Activated effector memory CD4-positive, alpha-beta T cell treated with anti-CD3 and anti-CD28 coated beads, Interleukin-2, amount 50 U/mL, for 16 hours (primary cell): ENCODE results near the gene RAMP1.

Experiments used
- DNase-seq: peaks from one replicate; pipeline ENCODE4 v3.0.0-alpha.2; 2020

The RAMP1 gene

GRCh38 chr2:237877576-237878307, 18.3 kb downstream of the RAMP1 start:
- DNase-seq = peak; percentile 54

GRCh38 chr2:237878321-237879057, 19.1 kb downstream of the RAMP1 start:
- DNase-seq = peak; percentile 50

GRCh38 chr2:237879058-237879430, 19.6 kb downstream of the RAMP1 start:
- DNase-seq = peak; percentile 5

- peak; percentile 30 for DNase-seq
Measured at GRCh38 chr2:237879991-237880560, 20.7 kb downstream of the RAMP1 start.

- DNase-seq = peak; percentile 60
Measured at GRCh38 chr2:237882510-237883481, 23.4 kb downstream of the RAMP1 start.

GRCh38 chr2:237883951-237884446, 24.6 kb downstream of the RAMP1 start:
- peak; percentile 44 for DNase-seq

- DNase-seq = peak; percentile 50
Measured at GRCh38 chr2:237884681-237885080, 25.3 kb downstream of the RAMP1 start.

GRCh38 chr2:237885111-237885930, 25.9 kb downstream of the RAMP1 start:
- DNase-seq = peak; percentile 41

- DNase-seq = no peak
Measured at GRCh38 chr2:237885931-237886684, 26.7 kb downstream of the RAMP1 start.

DNA sequence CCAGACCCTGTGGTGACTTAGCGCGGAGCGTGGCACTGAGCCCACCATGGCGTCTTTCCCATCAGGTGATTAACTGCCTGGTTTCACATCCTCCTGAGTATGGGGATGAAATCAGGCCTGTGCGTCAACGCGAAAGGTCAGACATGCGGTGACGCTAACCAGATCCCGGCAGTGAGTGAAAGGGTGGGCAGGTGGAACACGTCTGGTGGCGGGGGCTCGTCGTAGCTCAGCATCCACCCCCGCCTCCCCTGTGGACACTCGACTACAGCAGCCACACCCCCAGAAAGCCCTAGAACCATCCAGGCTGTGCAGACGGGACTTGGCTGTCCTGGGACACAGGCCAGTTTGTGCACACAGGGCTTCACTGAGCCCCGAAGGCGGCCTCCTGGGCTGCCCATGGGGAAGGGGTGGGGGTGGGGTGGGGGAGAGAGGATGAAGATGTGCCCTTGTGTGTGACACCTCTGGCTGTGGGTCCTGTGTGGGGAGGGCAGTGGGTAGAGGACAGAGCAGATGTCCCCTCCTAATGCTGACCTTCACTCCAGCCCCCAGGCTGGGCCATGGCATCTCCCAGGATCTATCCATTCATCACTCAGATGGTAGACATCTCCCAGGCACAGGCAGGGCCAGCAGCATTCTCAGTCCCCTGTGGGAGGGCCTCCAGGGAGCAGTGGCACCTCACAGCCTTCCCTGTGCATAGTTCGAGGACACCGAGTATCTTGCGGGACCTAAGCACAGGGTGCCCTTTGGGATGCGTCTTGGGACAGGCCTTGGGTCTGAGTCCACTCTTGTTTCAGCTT, 27.5 kb downstream of the RAMP1 start:
- no peak for DNase-seq

GRCh38 chr2:237888389-237888788, 29.0 kb downstream of the RAMP1 start:
- no peak for DNase-seq

DNA sequence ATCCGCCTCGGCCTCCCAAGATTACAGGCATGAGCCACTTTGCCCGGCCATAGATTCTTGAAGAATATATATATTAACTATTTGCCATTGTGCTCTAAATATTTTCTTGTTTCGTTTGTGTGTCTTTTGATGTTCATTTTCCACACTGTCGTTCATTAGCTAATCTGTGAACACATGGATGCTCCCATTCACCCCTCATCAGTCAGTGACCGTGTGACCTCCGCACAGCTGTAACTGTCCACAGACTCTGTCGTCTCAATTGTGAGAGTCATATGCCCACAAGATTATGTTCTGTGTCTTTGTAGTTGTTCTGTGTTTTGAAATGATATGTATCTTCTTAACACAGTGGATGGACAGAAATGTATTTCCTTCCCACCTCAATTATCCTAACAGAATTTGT, 29.6 kb downstream of the RAMP1 start:
- DNase-seq = no peak

DNA sequence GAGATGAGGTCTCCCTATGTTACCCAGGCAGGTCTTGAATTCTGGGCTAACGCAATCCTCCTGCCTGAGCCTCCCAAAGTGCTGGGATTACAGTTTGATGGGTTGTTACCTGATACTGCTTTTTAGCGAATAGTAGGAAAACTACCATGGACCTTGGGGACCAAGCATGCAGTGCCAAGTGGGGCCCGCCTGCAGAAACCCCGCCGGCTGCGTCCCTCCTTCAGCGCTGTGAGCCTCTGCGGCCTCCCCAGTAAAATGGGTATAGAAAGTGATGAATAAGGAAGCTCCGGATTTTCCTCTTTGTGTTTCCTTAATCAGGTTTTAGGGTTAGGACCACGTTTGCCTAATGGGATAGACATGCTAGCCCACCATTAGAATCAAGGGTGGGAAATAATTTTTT, 30.4 kb downstream of the RAMP1 start:
- peak; percentile 24 for DNase-seq

GRCh38 chr2:237892478-237892877, 33.1 kb downstream of the RAMP1 start:
- DNase-seq = no peak

DNA sequence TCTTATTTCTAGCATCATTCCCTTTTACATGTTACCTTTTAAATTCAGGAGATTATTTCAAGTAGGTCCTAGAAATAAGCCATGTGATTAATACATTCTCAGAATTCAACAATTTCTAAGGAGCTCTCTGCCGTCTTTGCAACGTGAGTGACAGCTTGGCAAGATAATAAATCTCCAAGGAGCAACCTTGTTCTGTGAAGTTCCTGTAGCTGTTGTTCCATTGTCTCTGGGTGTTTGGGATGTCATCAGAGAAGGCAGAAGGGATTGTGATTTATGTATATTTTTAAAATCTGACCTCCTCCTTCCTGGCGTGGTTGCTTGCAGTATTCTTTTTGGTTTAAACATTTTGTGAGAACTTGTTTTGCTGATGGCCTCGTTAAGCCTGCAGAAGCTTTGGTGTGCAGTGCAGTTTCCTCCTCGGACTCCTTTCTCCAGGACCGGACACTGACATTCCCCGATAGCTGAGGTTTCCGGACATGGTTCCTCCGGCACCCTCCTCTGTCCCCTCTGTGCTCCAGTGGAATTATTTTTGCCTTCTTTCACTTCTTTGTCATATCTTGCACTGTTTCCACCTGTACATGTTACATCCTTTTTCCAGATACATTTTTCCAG, 33.7 kb downstream of the RAMP1 start:
- DNase-seq = peak; percentile 27

DNA sequence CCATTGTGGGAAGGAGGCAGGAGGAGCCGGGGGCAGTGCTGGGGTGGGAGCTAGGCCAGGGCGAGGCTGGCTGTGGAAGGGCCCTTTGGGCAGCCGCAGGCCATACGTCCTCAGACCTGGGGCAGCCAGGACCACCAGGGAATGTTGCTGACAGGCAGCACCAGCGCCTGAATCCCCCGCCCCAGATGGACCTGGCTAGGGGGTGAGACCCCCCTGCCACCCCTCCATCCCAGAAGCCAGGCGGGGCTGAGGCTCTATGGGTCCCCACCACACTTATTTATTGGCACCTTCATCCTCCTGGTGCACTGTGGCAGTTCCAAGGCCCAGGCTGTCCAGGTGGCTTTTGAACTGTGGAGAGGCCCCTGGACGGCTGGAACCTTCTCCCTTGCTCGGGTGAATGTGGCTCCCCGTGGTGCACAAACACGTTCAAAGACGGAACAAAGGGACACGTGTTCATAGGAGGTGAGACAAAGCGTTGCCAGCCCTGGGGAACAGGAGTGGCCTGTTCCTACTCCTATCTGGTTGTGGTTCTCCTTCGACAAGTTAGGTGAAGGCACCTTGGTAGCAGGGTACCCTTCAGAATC, 35.1 kb downstream of the RAMP1 start:
- peak; percentile 57 for DNase-seq

- DNase-seq = peak; percentile 60
Measured at GRCh38 chr2:237894986-237895543, 35.6 kb downstream of the RAMP1 start.

DNA sequence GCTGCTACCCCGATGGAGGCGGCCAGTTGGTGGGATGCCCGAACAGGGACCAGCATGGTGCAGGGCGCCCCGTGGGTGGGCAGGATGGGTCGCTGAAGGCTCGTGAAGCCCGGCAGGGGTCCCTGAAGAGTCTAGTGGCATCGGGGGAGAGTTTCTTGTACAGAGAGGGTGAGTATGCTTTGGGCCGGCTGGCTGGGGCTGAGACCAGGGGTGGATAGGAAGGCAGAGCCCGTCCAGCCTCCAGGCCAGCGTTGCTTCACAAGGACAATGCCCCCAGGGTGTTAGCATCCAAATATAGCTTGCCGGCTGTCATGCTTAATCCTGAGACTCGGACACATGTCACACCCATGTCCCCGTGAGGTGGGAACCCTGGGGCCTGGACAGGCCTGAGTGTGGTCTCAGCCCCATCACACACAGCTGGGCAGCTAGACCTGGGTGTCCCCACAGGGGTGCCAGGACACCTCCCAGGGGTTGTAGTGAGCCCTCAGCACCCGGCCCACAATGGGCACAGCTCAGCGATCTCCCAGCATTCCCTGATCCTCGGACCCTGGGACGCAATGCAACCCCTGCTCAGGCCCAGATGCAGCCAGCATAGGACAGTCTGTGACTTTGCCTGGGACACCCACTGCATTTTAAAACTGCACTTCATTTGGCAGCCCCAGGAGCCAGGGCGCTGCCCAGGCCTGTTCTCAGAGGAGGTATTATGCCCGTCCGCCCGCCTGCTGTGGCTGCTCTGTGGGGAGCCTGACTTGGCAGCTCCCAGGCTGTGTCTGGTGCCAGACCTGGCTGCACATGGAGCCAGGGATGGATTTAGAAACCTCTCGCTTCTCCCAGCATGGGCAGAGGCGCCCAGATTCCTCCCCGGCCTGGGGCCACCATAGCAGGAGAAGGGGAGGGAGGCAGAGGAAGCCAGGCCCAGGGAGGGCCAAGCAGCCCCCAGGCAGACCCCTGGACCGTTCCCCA, 36.4 kb downstream of the RAMP1 start:
- peak; percentile 58 for DNase-seq
